Measurements from ENCODE around the gene VPS54. TPM values are rescaled to one million over a fixed set of nuclear protein-coding genes. Genes with fewer than 3 reads are reported as not detected.

VPS54 gene
- polyA plus RNA-seq, 1 donor (not counting 4 experiments of a cell fraction or from before 2014, with no cell fraction given), result 18.2 TPM

- Histone ChIP-seq H3K9me1 (ENCODE audit: control insufficient read depth, extremely low read depth, insufficient read depth, low read length) (no peaks in the 10 kb centered on the region), H3K79me2 (ENCODE audit: control insufficient read depth, insufficient read depth, low read length) (peaks cover 93% of the 10 kb centered on the region), H3K4me2 (ENCODE audit: control insufficient read depth, extremely low read depth, insufficient read depth, low read depth, low read length) (no peak overlapping the region), H2AFZ (ENCODE audit: control insufficient read depth, low read length) (no peak overlapping the region), H3K27ac (ENCODE audit: control insufficient read depth, insufficient read depth, low read length) (no peak overlapping the region), H3K9me3 (ENCODE audit: control insufficient read depth, low read depth, low read length) (no peaks in the 10 kb centered on the region), H3K4me3 (ENCODE audit: control insufficient read depth in 2 of 3, extremely low read depth in 1 of 3, insufficient read depth in 2 of 3, low read depth in 1 of 3, low read length in 3 of 3) (no peak overlapping the region), H4K20me1 (ENCODE audit: control insufficient read depth, extremely low read depth, insufficient read depth, low read length) (no peaks in the 10 kb centered on the region), H3K4me1 (ENCODE audit: control insufficient read depth, extremely low read depth, insufficient read depth, low read length) (peaks cover 36% of the 10 kb centered on the region), H3K27me3 (ENCODE audit: control insufficient read depth, extremely low read depth, insufficient read depth, low read length) (no peaks in the 10 kb centered on the region), H3K9ac (ENCODE audit: control insufficient read depth, extremely low read depth, insufficient read depth, low read length) (no peak overlapping the region), H3K36me3 (ENCODE audit: control insufficient read depth in 2 of 2, extremely low read depth in 1 of 2, insufficient read depth in 2 of 2, low read length in 2 of 2) (no peaks in the 10 kb centered on the region)
- FAIRE-seq (no peak), DNase-seq (ENCODE audit: low read depth, low spot score) (no peak)
- dilution Hi-C loops (cut with MboI; ENCODE audit: extremely low pct_ligation_motif_present, low sequenced_read_pairs), result no loop called here
- TF ChIP-seq EZH2 (IDR thresholded peaks at IDR 0.05; ENCODE audit: low read length), result no peak
- TF ChIP-seq CTCF (optimal IDR thresholded peaks at IDR 0.05 in 1 of 3, IDR thresholded peaks at IDR 0.05 in 1 of 3, conservative IDR thresholded peaks at IDR 0.05 in 1 of 3; ENCODE audit: extremely low read depth in 1 of 3, insufficient read depth in 2 of 3, low read length in 3 of 3), result no peak
Observed at GRCh38 chr2:63846487-63846886, 172.7 kb downstream of the VPS54 start.

- H3K36me3 ChIP-seq (ENCODE audit: control insufficient read depth in 2 of 2, extremely low read depth in 1 of 2, insufficient read depth in 2 of 2, low read length in 2 of 2), result no peaks in the 10 kb centered on the region
- H3K4me3 ChIP-seq (ENCODE audit: control insufficient read depth in 2 of 3, extremely low read depth in 1 of 3, insufficient read depth in 2 of 3, low read depth in 1 of 3, low read length in 3 of 3), result no peak overlapping the region
- no peak overlapping the region for H2AFZ ChIP-seq (ENCODE audit: control insufficient read depth, low read length)
- no peak for DNase-seq (ENCODE audit: low read depth, low spot score)
- dilution Hi-C loops (cut with MboI; ENCODE audit: extremely low pct_ligation_motif_present, low sequenced_read_pairs), result no loop called here
- H3K4me2 ChIP-seq (ENCODE audit: control insufficient read depth, extremely low read depth, insufficient read depth, low read depth, low read length), result peak overlapping the region; percentile 84
- H3K27ac ChIP-seq (ENCODE audit: control insufficient read depth, insufficient read depth, low read length), result no peak overlapping the region
- TF ChIP-seq EZH2 (IDR thresholded peaks at IDR 0.05; ENCODE audit: low read length) (no peak), CTCF (optimal IDR thresholded peaks at IDR 0.05 in 1 of 3, IDR thresholded peaks at IDR 0.05 in 1 of 3, conservative IDR thresholded peaks at IDR 0.05 in 1 of 3; ENCODE audit: extremely low read depth in 1 of 3, insufficient read depth in 2 of 3, low read length in 3 of 3) (no peak)
- peaks cover 36% of the 10 kb centered on the region for H3K4me1 ChIP-seq (ENCODE audit: control insufficient read depth, extremely low read depth, insufficient read depth, low read length)
- no peaks in the 10 kb centered on the region for H3K27me3 ChIP-seq (ENCODE audit: control insufficient read depth, extremely low read depth, insufficient read depth, low read length)
- no peaks in the 10 kb centered on the region for H4K20me1 ChIP-seq (ENCODE audit: control insufficient read depth, extremely low read depth, insufficient read depth, low read length)
- FAIRE-seq, result no peak
- H3K79me2 ChIP-seq (ENCODE audit: control insufficient read depth, insufficient read depth, low read length), result peaks cover 86% of the 10 kb centered on the region
- H3K9me1 ChIP-seq (ENCODE audit: control insufficient read depth, extremely low read depth, insufficient read depth, low read length), result no peaks in the 10 kb centered on the region
- no peaks in the 10 kb centered on the region for H3K9me3 ChIP-seq (ENCODE audit: control insufficient read depth, low read depth, low read length)
- H3K9ac ChIP-seq (ENCODE audit: control insufficient read depth, extremely low read depth, insufficient read depth, low read length), result no peak overlapping the region
Observed at GRCh38 chr2:63845866-63846265, 173.4 kb downstream of the VPS54 start.
